ENCODE measurements around the gene MBD3L2B.
"Not testable (repeated sequence)": the region's sequence is repeated elsewhere in the genome, so short reads cannot be mapped to it uniquely, and the experiment has no call there.

Gene MBD3L2B

DNA sequence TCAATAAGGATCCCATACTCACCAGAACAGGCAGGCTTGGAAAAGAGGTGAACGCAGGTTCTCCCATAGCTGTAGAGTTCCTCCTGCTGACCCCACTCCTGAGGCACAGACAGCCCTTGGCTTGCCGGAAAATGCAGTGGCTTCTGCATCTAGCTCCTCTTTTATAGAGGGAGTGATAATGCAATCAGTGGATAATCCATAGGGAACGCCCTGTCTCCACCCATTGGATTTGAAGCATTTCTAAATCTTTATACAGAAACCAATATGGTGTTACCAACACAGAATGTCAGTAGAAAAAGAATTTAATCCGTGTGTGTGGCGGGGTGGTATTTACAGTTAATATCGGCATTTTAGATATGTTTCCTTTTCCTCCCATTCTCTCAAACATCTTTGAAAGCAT is at the start of gene MBD3L2B:
TSS of gene MBD3L2B (minus strand) at position 101 of the 400 bp plus-strand sequence. CDS start at position 67, 34 bp downstream.
- not testable (repeated sequence) for DNase-seq (ENCODE audit: low read depth)

DNA sequence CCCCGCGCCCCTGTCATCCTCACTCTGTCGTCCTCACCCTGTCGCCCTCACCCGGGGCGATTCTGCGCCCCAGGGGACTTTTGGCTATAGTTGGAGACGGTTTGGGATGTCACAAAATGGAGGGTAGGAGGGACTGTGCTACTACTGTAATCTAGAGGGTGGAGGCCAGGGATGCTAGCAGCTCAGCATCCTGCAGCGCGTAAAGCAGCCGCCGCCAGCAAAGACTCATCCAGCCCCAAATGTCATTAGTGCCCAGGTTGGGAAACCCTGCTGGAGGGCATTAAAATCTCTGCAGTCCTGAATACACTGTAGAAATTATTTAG is 48.6 kb upstream of the MBD3L2B start:
- DNase-seq (ENCODE audit: low read depth), result peak; percentile 1

DNA sequence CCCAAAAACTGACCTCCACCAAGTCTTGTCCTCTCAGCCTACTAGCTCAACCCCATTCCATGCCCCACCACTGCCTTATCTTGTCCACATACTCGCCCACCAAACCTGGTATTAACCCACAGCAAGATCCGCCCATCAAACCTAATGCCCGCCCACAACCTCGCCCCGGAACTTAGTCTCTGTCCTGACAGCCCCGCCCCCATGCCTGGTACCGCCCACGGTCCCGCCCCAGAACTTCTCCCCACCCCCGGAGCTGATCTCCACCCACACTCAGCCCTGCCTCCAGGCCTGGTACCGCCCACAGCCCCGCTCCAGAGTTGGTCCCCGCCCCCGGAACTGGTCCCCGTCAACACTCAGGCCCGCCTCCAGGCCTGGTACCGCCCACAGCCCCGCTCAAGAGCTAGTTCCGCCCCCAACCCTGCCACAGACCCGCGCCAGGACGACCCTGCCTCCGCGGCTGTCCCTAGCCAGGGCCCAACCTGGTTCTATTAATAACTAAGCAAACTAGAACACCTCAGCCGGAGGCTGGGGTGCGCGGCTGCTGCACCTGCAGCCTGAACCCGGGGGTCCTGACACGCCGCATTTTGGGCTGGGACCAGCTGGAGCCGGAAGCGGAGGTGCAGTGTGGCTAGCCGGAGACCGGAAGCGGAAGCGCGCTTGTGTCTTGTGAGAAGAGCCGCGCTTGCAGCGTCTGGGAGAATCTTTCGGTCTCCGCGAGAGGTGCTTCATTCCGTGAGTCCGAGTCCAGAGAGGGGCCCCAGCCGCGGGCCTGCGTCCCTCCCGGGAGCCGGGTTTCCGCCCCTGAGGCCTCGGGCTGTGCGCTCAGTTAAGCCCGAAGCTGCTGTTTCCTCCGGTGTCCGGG is 48.0 kb upstream of the MBD3L2B start, which contains the start of gene ZNF557:
TSS of gene ZNF557 (plus strand) at position 662 of the 862 bp plus-strand sequence. CDS start 5,372 bp downstream, outside the sequence.
- DNase-seq (ENCODE audit: low read depth), result peak; percentile 96

DNA sequence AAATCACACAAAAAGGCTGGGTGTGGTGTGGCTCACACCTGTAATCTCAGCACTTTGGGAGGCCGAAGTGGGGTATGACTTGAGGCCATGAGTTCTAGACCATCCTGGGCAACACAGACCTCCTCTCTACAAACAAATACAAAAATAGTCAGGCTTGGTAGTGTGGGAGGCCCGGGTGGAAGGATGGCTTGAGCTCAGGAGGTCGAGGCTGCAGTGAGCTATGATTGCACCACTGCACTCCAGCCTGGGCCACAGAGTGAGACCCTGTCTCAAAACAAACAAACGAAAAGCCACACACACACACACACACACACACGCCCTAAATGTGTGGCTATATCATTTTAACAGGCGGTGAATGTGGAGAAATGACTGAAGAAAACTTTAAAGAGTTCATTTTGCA is 47.4 kb upstream of the MBD3L2B start:
- DNase-seq (ENCODE audit: low read depth), result no peak

DNA sequence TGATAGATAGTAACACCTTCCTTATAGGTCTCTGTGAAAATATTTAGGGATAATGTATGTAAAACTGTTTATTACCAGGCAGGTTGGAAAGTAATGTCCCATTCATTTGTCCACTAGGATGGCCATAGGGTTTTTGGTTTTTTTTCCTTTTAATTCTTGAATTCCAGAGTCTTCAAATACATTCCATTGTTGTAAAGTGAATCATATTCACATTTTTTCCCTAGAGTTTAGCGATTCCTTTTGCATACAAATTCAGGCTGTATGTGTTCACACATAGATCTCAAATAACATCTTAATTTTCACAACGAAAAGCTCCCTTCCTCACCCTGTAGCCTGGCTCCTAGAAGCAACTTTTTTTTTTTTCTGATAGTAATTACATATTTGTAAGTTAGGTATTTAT is 46.5 kb upstream of the MBD3L2B start:
- DNase-seq (ENCODE audit: low read depth), result no peak

DNA sequence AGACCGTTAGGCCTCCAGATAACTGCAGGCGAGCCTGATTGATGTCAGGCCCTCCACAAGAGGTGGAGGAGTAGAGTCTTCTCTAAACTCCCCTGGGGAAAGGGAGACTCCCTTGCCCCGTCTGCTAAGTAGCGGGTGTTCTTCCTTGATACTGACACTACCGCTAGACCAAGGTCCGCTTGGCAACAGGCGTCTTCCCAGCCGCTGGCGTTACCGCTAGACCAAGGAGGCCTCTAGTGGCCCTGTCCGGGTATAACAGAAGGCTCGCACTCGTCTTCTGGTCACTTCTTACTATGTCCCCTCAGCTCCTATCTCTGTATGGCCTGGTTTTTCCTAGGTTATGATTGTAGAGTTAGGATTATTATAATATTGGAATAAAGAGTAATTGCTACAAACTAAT is 45.9 kb upstream of the MBD3L2B start:
- DNase-seq (ENCODE audit: low read depth), result not testable (repeated sequence)

DNA sequence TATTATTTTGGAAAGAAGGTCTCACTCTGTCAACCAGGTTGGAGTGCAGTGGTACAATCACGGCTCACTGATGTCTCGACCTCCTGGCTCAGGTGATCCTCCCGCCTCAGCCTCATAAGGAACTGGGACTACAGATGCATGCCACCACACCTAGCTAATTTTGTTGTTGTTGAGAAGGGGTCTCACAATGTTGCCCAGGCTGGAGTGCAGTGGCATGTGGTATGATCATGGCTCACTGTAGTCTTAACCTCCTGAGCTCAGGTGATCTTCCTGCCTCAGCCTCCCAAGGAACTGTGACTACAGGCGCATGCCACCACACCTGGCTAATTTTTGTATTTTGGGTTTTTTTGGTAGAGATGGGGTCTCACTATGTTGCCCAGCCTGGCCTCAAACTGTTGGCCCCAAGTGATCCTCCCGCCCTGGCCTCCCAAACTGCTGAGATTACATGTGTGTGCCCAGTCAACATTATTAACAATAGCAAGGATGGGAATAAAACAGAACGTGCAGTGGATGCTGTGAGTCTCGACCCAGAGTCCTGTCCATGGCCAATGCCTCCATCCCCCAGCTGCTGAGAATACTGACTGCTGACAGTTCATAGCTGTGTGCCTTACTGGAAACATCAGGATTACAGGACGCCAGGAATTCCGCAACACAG is 42.7 kb upstream of the MBD3L2B start:
- no peak for DNase-seq (ENCODE audit: low read depth)

DNA sequence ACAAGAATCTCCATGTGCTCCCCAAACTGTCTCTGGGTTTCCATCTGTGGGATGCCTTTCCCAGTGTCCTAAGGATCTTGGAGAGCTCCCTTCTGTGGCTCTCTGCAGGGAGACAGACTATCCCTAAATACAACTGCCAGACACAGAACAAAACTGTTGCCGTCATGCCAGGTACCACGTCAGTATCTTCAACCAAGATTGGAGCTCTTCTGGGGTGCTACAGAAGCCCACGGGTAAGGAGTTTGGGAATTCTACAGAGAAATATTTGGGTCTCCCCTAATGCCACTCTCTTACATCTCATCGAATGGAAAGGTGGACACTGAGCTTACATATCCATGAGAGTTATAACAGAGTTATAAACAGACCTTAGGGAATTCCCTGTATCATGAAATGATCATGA is 42.1 kb upstream of the MBD3L2B start:
- no peak for DNase-seq (ENCODE audit: low read depth)

DNA sequence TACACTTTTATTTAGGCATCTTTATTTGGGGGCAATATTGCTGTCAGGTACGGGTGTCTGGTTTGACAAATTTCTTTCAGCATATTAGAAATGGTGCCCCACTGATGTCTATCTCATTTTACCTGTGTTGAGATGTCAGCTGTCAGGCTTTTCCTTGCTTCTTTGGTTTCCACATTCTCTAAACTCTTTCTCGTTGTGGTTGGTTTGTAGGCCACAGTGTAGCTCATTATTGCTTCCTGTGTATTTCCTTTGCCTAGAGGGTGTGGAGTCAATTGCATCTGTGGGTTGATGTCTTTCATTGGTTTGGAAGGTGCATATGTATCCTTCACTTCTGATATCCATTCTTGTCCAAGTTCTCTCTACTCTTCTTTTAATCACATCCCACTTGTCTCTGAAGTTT is 38.7 kb upstream of the MBD3L2B start:
- not testable (repeated sequence) for DNase-seq (ENCODE audit: low read depth)

DNA sequence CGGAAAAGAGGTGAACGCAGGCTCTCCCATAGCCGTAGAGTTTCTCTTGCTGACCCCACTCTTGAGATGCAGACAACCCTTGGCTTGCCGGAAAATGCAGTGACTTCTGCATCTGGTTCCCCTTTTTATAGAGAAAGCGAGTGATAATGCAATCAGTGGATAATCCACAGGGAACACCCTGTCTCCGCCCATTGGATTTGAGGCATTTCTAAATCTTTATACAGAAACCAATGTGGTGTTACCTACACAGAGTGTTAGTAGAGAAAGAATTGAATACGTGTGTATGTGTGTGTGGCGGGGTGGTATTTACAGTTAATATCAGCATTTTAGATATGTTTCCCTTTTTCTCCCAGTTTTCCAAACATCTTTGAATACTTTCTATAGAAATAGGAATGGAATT is 37.3 kb upstream of the MBD3L2B start, which contains the start of gene MBD3L3:
TSS of gene MBD3L3 (minus strand) at position 101 of the 400 bp plus-strand sequence. CDS start at position 30, 71 bp downstream.
- DNase-seq (ENCODE audit: low read depth), result not testable (repeated sequence)

DNA sequence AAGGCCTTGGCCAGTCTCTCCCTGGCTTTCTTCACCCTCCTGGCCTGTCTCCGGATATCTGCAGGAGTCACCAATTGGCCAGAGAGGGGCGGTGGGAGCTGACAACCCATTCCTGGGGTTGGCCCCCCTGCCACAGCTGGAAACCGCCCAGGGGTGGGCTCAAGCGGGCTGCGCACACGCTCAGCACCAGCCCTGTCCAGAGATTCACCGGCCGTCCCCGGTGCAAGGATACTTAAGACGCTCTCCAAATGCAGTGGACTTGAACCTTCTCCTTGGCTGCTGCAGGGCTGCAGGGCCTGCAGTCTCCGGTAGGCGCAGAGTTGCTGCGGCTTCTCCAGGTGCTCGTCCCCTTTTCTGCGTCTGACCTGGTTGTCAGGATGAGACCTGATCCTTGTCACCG is 35.1 kb upstream of the MBD3L2B start:
- not testable (repeated sequence) for DNase-seq (ENCODE audit: low read depth)

DNA sequence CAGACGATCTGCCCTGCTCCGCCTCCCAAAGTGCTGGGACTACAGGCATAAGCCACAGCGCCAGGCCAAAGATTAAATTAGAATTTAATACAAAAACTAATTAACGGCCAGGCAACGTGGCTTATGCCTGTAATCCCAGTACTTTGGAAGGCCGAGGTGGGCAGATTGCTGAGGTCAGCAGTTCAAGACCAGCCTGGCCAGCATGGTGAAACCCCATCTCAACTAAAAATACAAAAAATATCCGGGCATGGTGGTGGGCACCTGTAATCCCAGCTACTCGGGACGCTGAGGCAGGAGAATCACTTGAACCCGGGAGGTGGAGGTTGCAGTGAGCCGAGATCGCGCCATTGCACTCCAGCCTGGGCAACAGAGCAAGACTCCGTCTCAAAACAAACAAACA is 34.4 kb upstream of the MBD3L2B start:
- not testable (repeated sequence) for DNase-seq (ENCODE audit: low read depth)

DNA sequence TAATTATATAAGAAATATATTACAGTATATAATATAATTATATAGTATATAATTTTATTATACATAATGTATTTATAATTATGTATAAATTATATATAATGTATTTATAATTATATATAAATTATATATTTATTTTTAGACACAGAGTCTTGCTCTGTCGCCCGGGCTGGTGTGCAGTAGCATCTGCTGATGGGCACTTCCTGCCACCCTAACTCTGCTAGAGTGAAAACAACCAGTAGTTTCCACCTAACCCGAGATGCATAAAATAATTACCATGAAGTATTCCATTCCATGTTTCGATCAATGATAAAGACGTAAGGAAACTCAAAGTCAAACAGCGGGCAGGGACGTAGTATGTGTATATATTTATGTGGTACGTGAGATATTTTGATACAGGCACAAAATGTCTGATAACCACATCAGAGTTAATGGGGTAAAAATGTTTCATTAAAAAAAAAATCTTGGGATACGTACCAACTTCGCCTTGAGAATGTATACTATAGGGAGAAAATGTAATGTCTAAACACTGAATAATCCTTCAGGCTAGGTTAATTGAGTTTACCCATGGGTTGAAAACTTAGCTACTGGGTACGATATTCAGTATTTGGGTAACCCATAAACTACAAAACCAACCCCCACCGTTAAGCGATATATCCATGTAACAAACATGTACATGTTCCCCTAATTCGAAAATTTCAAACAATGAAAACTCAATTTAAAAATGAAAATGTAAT is 33.6 kb upstream of the MBD3L2B start:
- DNase-seq (ENCODE audit: low read depth), result not testable (repeated sequence)

DNA sequence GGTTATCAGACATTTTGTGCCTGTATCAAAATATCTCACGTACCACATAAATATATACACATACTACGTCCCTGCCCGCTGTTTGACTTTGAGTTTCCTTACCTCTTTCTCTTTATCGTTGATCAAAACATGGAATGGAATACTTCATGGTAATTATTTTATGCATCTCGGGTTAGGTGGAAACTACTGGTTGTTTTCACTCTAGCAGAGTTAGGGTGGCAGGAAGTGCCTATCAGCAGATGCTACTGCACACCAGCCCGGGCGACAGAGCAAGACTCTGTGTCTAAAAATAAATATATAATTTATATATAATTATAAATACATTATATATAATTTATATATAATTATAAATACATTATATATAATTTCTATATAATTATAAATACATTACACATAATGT is 31.7 kb upstream of the MBD3L2B start:
- not testable (repeated sequence) for DNase-seq (ENCODE audit: low read depth)

DNA sequence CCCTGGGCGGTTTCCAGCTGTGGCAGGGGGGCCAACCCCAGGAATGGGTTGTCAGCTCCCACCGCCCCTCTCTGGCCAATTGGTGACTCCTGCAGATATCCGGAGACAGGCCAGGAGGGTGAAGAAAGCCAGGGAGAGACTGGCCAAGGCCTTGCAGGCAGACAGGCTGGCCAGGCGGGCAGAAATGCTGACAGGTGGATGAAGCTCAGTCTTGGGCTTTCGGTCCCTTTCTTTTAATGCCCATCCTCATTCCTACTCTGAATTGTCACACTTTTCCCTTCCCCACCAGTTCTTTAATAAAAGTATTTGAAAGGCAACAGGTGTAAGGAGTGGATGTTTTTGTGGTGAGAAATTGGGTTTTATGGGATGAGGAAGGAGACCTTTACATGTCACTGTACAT is 30.2 kb upstream of the MBD3L2B start:
- not testable (repeated sequence) for DNase-seq (ENCODE audit: low read depth)

DNA sequence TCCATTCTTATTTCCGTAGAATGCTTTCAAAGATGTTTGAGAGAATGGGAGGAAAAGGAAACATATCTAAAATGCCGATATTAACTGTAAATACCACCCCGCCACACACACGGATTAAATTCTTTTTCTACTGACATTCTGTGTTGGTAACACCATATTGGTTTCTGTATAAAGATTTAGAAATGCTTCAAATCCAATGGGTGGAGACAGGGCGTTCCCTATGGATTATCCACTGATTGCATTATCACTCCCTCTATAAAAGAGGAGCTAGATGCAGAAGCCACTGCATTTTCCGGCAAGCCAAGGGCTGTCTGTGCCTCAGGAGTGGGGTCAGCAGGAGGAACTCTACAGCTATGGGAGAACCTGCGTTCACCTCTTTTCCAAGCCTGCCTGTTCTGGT is 27.8 kb upstream of the MBD3L2B start, which contains the start of gene MBD3L2:
TSS of gene MBD3L2 (plus strand) at position 301 of the 400 bp plus-strand sequence. CDS start at position 354, 53 bp downstream.
- not testable (repeated sequence) for DNase-seq (ENCODE audit: low read depth)

DNA sequence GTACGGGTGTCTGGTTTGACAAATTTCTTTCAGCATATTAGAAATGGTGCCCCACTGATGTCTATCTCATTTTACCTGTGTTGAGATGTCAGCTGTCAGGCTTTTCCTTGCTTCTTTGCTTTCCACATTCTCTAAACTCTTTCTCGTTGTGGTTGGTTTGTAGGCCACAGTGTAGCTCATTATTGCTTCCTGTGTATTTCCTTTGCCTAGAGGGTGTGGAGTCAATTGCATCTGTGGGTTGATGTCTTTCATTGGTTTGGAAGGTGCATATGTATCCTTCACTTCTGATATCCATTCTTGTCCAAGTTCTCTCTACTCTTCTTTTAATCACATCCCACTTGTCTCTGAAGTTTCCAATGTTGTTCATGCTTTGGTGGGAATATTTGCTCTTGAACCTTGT is 20.3 kb upstream of the MBD3L2B start:
- DNase-seq (ENCODE audit: low read depth), result not testable (repeated sequence)

DNA sequence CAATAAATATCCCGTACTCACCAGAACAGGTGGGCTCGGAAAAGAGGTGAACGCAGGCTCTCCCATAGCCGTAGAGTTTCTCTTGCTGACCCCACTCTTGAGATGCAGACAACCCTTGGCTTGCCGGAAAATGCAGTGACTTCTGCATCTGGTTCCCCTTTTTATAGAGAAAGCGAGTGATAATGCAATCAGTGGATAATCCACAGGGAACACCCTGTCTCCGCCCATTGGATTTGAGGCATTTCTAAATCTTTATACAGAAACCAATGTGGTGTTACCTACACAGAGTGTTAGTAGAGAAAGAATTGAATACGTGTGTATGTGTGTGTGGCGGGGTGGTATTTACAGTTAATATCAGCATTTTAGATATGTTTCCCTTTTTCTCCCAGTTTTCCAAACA is 18.8 kb upstream of the MBD3L2B start, which contains the start of gene MBD3L4:
TSS of gene MBD3L4 (minus strand) at position 101 of the 400 bp plus-strand sequence. CDS start at position 66, 35 bp downstream.
- not testable (repeated sequence) for DNase-seq (ENCODE audit: low read depth)

DNA sequence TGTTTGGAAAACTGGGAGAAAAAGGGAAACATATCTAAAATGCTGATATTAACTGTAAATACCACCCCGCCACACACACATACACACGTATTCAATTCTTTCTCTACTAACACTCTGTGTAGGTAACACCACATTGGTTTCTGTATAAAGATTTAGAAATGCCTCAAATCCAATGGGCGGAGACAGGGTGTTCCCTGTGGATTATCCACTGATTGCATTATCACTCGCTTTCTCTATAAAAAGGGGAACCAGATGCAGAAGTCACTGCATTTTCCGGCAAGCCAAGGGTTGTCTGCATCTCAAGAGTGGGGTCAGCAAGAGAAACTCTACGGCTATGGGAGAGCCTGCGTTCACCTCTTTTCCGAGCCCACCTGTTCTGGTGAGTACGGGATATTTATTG is 9.0 kb upstream of the MBD3L2B start, which contains the start of gene MBD3L5:
TSS of gene MBD3L5 (plus strand) at position 301 of the 400 bp plus-strand sequence. CDS start at position 335, 34 bp downstream.
- DNase-seq (ENCODE audit: low read depth), result not testable (repeated sequence)

DNA sequence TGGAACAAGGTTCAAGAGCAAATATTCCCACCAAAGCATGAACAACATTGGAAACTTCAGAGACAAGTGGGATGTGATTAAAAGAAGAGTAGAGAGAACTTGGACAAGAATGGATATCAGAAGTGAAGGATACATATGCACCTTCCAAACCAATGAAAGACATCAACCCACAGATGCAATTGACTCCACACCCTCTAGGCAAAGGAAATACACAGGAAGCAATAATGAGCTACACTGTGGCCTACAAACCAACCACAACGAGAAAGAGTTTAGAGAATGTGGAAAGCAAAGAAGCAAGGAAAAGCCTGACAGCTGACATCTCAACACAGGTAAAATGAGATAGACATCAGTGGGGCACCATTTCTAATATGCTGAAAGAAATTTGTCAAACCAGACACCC is 7.6 kb upstream of the MBD3L2B start:
- not testable (repeated sequence) for DNase-seq (ENCODE audit: low read depth)

DNA sequence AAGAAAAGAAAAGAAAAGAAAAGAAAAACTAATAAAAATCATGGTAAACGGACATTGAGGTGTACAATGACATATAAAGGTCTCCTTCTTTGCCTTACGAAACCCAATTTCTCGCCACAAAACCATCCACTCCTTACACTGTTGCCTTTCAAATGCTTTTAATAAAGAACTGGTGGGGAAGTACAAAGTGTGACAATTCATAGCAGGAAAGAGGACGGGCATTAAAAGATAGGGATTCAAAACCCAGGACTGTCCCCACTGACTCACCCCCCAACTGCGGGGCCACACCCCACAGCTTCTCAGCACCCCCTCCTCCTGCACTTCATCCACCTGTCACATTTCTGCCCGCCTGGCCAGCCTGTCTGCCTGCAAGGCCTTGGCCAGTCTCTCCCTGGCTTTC is 2.4 kb downstream of the MBD3L2B start:
- no peak for DNase-seq (ENCODE audit: low read depth)

DNA sequence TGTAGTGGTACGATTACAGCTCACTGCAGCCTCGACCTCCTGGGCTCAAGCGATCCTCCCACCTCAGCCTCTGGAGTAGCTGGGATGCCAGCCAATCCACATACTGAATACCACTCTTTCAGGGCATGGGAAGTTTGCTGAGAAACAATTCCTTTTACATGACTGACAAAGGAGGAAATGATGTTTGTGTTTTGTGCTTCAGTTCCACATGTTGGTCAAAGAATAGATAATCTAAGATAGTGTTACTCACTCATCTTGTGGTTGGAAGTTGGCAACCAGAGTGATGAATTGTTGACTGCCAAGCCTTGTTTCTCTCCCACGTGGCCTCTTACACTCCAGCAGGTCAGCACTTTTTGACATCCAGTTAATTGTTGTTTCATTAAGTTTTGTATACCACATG is 7.6 kb downstream of the MBD3L2B start:
- DNase-seq (ENCODE audit: low read depth), result no peak

Data from stimulated activated CD8-positive, alpha-beta memory T cell treated with anti-CD3 and anti-CD28 coated beads, Interleukin-12 subunit alpha, Interleukin-12 subunit beta, amount 100 ng/mL, for 4 hours (primary cell).